B cell (primary cell): ENCODE measurements around the gene TGFBR1. TPM values are rescaled to one million over a fixed set of nuclear protein-coding genes. Genes with fewer than 3 reads are reported as not detected.

Experiments used
- ATAC-seq: fragments of 200-7000 bp; cut with Tn5 transposase; one replicate; pipeline ENCODE4 v1.10.0; 2021; ENCODE audit warnings: low read depth, mild to moderate bottlenecking, moderate number of reproducible peaks, moderate library complexity
- CTCF ChIA-PET: fragments of 350-600 bp; sonication (Branson Sonifier 250); formaldehyde crosslinking; loops from one replicate; lab custom pipeline; 2021; ENCODE audit warnings: antibody characterized with exemption, inconsistent platforms; lab: Charles Lee
- POLR2A ChIA-PET: fragments of 350-600 bp; sonication (Branson Sonifier 250); formaldehyde crosslinking; loops from one replicate; lab custom pipeline; 2021; ENCODE audit warnings: antibody characterized with exemption; lab: Charles Lee
- DNase-seq: peaks from one replicate; pipeline ENCODE4 v3.0.0; 2013
- H2AFZ ChIP-seq: 2 replicates; pipeline ENCODE4 v1.6.1; 2012; ENCODE audit warnings: mild to moderate bottlenecking, low read depth, low read length; ENCODE audit not compliant: insufficient read depth, poor library complexity, severe bottlenecking
- H3K27ac ChIP-seq, 2 donors: 1 replicate in 1 of 2; 2 replicates in 1 of 2; pipeline ENCODE4 v1.5.1; 2012 to 2013; ENCODE audit warnings: low read length in 2 of 2, mild to moderate bottlenecking in 2 of 2, moderate library complexity in 1 of 2
- H3K27me3 ChIP-seq, 4 experiments: fragments of 200-600 bp in 1 of 4; sonication (generic) in 1 of 4; replicated peaks in 1 of 4; 1 replicate in 2 of 4; 2 replicates in 2 of 4; pipeline versions ENCODE4 v1.6.1 to v1.7.0; 2013 to 2016; ENCODE audit warnings: low read length in 3 of 4, mild to moderate bottlenecking in 2 of 4, mixed read lengths in 1 of 4, moderate library complexity in 1 of 4; ENCODE audit not compliant: insufficient read depth in 4 of 4, control insufficient read depth in 3 of 4; ENCODE audit errors: control extremely low read depth in 1 of 4
- H3K36me3 ChIP-seq, 2 experiments: replicated peaks in 1 of 2; 1 replicate in 1 of 2; 2 replicates in 1 of 2; pipeline versions ENCODE4 v1.6.1 to v1.7.1; 2013; ENCODE audit warnings: low read length in 1 of 2; ENCODE audit not compliant: insufficient read depth in 2 of 2, control insufficient read depth in 1 of 2; ENCODE audit errors: control extremely low read depth in 1 of 2, extremely low read depth in 1 of 2
- H3K4me1 ChIP-seq, 2 donors: fragments of 200-600 bp in 1 of 2; sonication (generic) in 1 of 2; 1 replicate in 1 of 2; 2 replicates in 1 of 2; pipeline versions ENCODE4 v1.5.1 to v1.6.1; 2013 to 2017; ENCODE audit warnings: low read length in 2 of 2; ENCODE audit not compliant: control insufficient read depth in 2 of 2, insufficient read depth in 2 of 2
- H3K4me2 ChIP-seq: replicated peaks from 2 replicates; pipeline ENCODE3; 2012; ENCODE audit warnings: mild to moderate bottlenecking, low read depth, low read length; ENCODE audit not compliant: poor library complexity, severe bottlenecking
- H3K4me3 ChIP-seq, 5 experiments: fragments of 200-600 bp in 1 of 5; sonication (generic) in 1 of 5; 1 replicate in 3 of 5; 2 replicates in 2 of 5; pipeline versions ENCODE4 v1.5.1 to v1.7.0; 2011 to 2016; ENCODE audit warnings: low read length in 4 of 5, mild to moderate bottlenecking in 4 of 5, low read depth in 2 of 5, control low read depth in 1 of 5, moderate library complexity in 1 of 5; ENCODE audit not compliant: insufficient read depth in 1 of 5; ENCODE audit errors: control extremely low read depth in 1 of 5, extremely low read depth in 1 of 5
- H3K79me2 ChIP-seq: fragments of 200-600 bp; sonication (generic); one replicate; pipeline ENCODE4 v1.6.0; 2016; ENCODE audit warnings: low read length; ENCODE audit not compliant: control insufficient read depth, insufficient read depth
- H3K9ac ChIP-seq: fragments of 200-600 bp; sonication (generic); 2 replicates; pipeline ENCODE4 v1.6.1; 2017; ENCODE audit warnings: mild to moderate bottlenecking, low read length, moderate library complexity
- H3K9me3 ChIP-seq, 3 donors: one replicate each; pipeline versions ENCODE4 v1.6.1 to v1.7.1; 2013; ENCODE audit warnings: low read length in 2 of 3; ENCODE audit not compliant: control insufficient read depth in 2 of 3, insufficient read depth in 1 of 3; ENCODE audit errors: control extremely low read depth in 1 of 3
- H4K20me1 ChIP-seq: 2 replicates; pipeline ENCODE4 v1.6.0; 2012; ENCODE audit warnings: mild to moderate bottlenecking, low read length; ENCODE audit not compliant: insufficient read depth, control insufficient read depth, poor library complexity, severe bottlenecking
- H3K27ac Mint-ChIP-seq: one replicate; pipeline ENCODE4 v1.8.0; 2021; ENCODE audit warnings: mixed read lengths
- H3K27me3 Mint-ChIP-seq: one replicate; pipeline ENCODE4 v1.8.0; 2021; ENCODE audit warnings: mixed read lengths
- H3K4me1 Mint-ChIP-seq: one replicate; pipeline ENCODE4 v1.8.0; 2021; ENCODE audit warnings: mixed read lengths
- H3K4me3 Mint-ChIP-seq: one replicate; pipeline ENCODE4 v1.8.0; 2021; ENCODE audit warnings: mixed read lengths
- H3K9me3 Mint-ChIP-seq: one replicate; pipeline ENCODE4 v1.8.0; 2022; ENCODE audit warnings: mixed read lengths; ENCODE audit not compliant: insufficient read depth
- CTCF ChIP-seq: fragments of 200-600 bp; IDR thresholded peaks from one replicate; pipeline ENCODE4 v1.8.0; 2022; ENCODE audit warnings: antibody characterized with exemption, mild to moderate bottlenecking
- EZH2 ChIP-seq: IDR thresholded peaks from 2 replicates; pipeline ENCODE4 v1.6.1; 2012; ENCODE audit warnings: borderline replicate concordance, low read depth, mild to moderate bottlenecking, moderate library complexity, low read length; ENCODE audit not compliant: insufficient read depth, poor library complexity, severe bottlenecking
- WGBS: methylation state at CpG from one replicate; pipeline ENCODE4 v1.1.5; 2013; ENCODE audit warnings: missing lambda C conversion rate; ENCODE audit not compliant: insufficient coverage; 5-methylcytosine and 5-hydroxymethylcytosine counted together
- intact Hi-C: fragments of 100-400 bp; cut with micrococcal nuclease; formaldehyde crosslinking; loops from one replicate; pipeline ENCODE4 v1.10.0; 2022
- polyA plus RNA-seq: library from polyadenylated mRNA; depleted of rRNA; stranded (reverse); fragments of >200 nt; gene quantifications from 2 replicates; pipeline ENCODE4 v1.2.3, GENCODE V29; 2012
- total RNA-seq, 2 donors: library from RNA; stranded (reverse); fragments of 120-200 nt in 1 of 2; gene quantifications; 1 replicate in 1 of 2; 2 replicates in 1 of 2; pipeline versions ENCODE4 v1.2.3 to v1.2.4, GENCODE V29; 2013 to 2022

Gene TGFBR1
- total and polyA plus RNA-seq, 2 donors (not counting 1 experiment from before 2014, with no cell fraction given), result 3.0 to 60.7 TPM

- intact Hi-C loops, result loop anchor here (10.0 kb wide), 2 partner anchors 325 to 895 kb away; no protein-coding TSS in a partner anchor
- H3K4me2 ChIP-seq, result no peak overlapping the region
- no peak overlapping the region for H2AFZ ChIP-seq
- Mint-ChIP-seq H3K27me3 (no peaks in the 10 kb centered on the region), H3K27ac (peak overlapping the region; percentile 11), H3K4me3 (peak overlapping the region; percentile 15), H3K9me3 (no peaks in the 10 kb centered on the region), H3K4me1 (peaks cover 46% of the 10 kb centered on the region)
- ATAC-seq (no peak), DNase-seq (no peak)
- no peaks in the 10 kb centered on the region for H3K79me2 ChIP-seq
- no peaks in the 10 kb centered on the region for H4K20me1 ChIP-seq
- no peak overlapping the region for H3K9ac ChIP-seq
- H3K9me3 ChIP-seq, result no peaks in the 10 kb centered on the region
- H3K4me3 ChIP-seq, result no peak overlapping the region
- H3K4me1 ChIP-seq, result peaks cover 25 to 33% of the 10 kb centered on the region in 2 donors
- 95% methylated on average over 7 of the region's 8 CpGs for WGBS
- ChIA-PET CTCF (interaction anchor here (0.8 to 11.1 kb wide), 5 partner anchors 19 to 43 kb away, joined by 3 to 185 read pairs (median 4); no protein-coding TSS in a partner anchor), POLR2A (interaction anchor here (0.5 to 0.6 kb wide), 2 partner anchors 56 to 503 kb away, joined by 6 to 8 read pairs; no protein-coding TSS in a partner anchor)
- H3K36me3 ChIP-seq, result no peaks in the 10 kb centered on the region
- no peaks in the 10 kb centered on the region for H3K27me3 ChIP-seq
- TF ChIP-seq EZH2 (no peak), CTCF (no peak)
- no peak overlapping the region for H3K27ac ChIP-seq
Observed at GRCh38 chr9:99189887-99190596, 85.1 kb downstream of the TGFBR1 start.
